Testis (tissue), 2 donors: Measurements from ENCODE around the gene UBE2K.

Experiments used
- POLR2A ChIP-seq: fragments of 450-650 bp; IDR thresholded peaks from one replicate; pipeline ENCODE4 v1.6.1; 2017; ENCODE audit warnings: antibody characterized with exemption, mild to moderate bottlenecking, moderate library complexity
- TF ChIP-seq, protein P1 (sequence below), 3 experiments: fragments of 450-650 bp in 2 of 3; fragments of 200-600 bp in 1 of 3; sonication (generic) in 1 of 3; IDR thresholded peaks; one replicate each; pipeline ENCODE4 v1.5.1; 2016 to 2019; ENCODE audit warnings: antibody characterized with exemption in 3 of 3, mild to moderate bottlenecking in 2 of 3, moderate library complexity in 1 of 3

- TF ChIP-seq, protein P1, sequence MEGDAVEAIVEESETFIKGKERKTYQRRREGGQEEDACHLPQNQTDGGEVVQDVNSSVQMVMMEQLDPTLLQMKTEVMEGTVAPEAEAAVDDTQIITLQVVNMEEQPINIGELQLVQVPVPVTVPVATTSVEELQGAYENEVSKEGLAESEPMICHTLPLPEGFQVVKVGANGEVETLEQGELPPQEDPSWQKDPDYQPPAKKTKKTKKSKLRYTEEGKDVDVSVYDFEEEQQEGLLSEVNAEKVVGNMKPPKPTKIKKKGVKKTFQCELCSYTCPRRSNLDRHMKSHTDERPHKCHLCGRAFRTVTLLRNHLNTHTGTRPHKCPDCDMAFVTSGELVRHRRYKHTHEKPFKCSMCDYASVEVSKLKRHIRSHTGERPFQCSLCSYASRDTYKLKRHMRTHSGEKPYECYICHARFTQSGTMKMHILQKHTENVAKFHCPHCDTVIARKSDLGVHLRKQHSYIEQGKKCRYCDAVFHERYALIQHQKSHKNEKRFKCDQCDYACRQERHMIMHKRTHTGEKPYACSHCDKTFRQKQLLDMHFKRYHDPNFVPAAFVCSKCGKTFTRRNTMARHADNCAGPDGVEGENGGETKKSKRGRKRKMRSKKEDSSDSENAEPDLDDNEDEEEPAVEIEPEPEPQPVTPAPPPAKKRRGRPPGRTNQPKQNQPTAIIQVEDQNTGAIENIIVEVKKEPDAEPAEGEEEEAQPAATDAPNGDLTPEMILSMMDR (IDR thresholded peaks at IDR 0.05), result no peak
- no peak for TF ChIP-seq POLR2A
Observed at GRCh38 chr4:39719804-39720580, 22.1 kb downstream of the UBE2K start.
